ENCODE measurements around the gene KIAA0753.

- TF ChIP-seq, protein P1, sequence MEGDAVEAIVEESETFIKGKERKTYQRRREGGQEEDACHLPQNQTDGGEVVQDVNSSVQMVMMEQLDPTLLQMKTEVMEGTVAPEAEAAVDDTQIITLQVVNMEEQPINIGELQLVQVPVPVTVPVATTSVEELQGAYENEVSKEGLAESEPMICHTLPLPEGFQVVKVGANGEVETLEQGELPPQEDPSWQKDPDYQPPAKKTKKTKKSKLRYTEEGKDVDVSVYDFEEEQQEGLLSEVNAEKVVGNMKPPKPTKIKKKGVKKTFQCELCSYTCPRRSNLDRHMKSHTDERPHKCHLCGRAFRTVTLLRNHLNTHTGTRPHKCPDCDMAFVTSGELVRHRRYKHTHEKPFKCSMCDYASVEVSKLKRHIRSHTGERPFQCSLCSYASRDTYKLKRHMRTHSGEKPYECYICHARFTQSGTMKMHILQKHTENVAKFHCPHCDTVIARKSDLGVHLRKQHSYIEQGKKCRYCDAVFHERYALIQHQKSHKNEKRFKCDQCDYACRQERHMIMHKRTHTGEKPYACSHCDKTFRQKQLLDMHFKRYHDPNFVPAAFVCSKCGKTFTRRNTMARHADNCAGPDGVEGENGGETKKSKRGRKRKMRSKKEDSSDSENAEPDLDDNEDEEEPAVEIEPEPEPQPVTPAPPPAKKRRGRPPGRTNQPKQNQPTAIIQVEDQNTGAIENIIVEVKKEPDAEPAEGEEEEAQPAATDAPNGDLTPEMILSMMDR (IDR thresholded peaks at IDR 0.05; ENCODE audit: low read depth, low read length, poor library complexity, severe bottlenecking), result no peak
- TF ChIP-seq EZH2phosphoT487 (IDR thresholded peaks at IDR 0.05; ENCODE audit: borderline replicate concordance, low read length), result no peak
These were observed 44.6 kb upstream of the KIAA0753 start for GRCh38 chr17:6684881-6685767.
